ENCODE data around the gene RIOK2. TPM values are rescaled to one million over a fixed set of nuclear protein-coding genes. Genes with fewer than 3 reads are reported as not detected.
A peak's percentile ranks its signal among the peaks of the same experiment; 100 is the strongest.

RIOK2 gene
- total RNA-seq, 1 experiment from 2014 or later = 45.7 TPM

- no peak for DNase-seq (ENCODE audit: unreplicated experiment)
- Mint-ChIP-seq H3K27me3 (ENCODE audit: insufficient read depth, unreplicated experiment) (no peaks in the 10 kb centered on the region), H3K36me3 (ENCODE audit: insufficient read depth, unreplicated experiment) (peaks cover 97% of the 10 kb centered on the region), H3K4me3 (ENCODE audit: unreplicated experiment) (no peak overlapping the region), H3K4me1 (ENCODE audit: insufficient read depth, unreplicated experiment) (no peaks in the 10 kb centered on the region), H3K9me3 (ENCODE audit: unreplicated experiment) (no peaks in the 10 kb centered on the region), H3K27ac (ENCODE audit: low read depth, unreplicated experiment) (no peak overlapping the region)
- ChIA-PET POLR2A (interaction anchor here (0.8 kb wide), 1 partner anchor 9 kb away, joined by 4 read pairs; no protein-coding TSS in a partner anchor), CTCF (interaction anchor here (0.7 to 2.0 kb wide), 3 partner anchors 9 to 279 kb away, joined by 3 to 8 read pairs (median 3); partner anchors contain the start of gene LIX1)
- TF ChIP-seq CTCF (IDR thresholded peaks at IDR 0.05; ENCODE audit: unreplicated experiment) = no peak
- no TSS peak for BruUV-seq (replicated peaks)
- intact Hi-C loops (cut with micrococcal nuclease) = no loop called here
Measured at GRCh38 chr5:97172227-97172626, 10.8 kb downstream of the RIOK2 start.

- Mint-ChIP-seq H3K36me3 (ENCODE audit: insufficient read depth, unreplicated experiment) (peaks cover 97% of the 10 kb centered on the region), H3K4me3 (ENCODE audit: unreplicated experiment) (no peak overlapping the region), H3K9me3 (ENCODE audit: unreplicated experiment) (no peaks in the 10 kb centered on the region), H3K27ac (ENCODE audit: low read depth, unreplicated experiment) (no peak overlapping the region), H3K27me3 (ENCODE audit: insufficient read depth, unreplicated experiment) (no peaks in the 10 kb centered on the region), H3K4me1 (ENCODE audit: insufficient read depth, unreplicated experiment) (no peaks in the 10 kb centered on the region)
- ChIA-PET POLR2A (interaction anchor here (0.8 kb wide), 2 partner anchors 10 kb away, joined by 4 to 5 read pairs; no protein-coding TSS in a partner anchor), CTCF (interaction anchor here (0.7 to 0.8 kb wide), 2 partner anchors 29 to 278 kb away, joined by 3 read pairs; partner anchors contain the start of gene LIX1)
- no TSS peak for BruUV-seq (replicated peaks)
- TF ChIP-seq CTCF (IDR thresholded peaks at IDR 0.05; ENCODE audit: unreplicated experiment) = no peak
- intact Hi-C loops (cut with micrococcal nuclease) = no loop called here
- DNase-seq (ENCODE audit: unreplicated experiment) = no peak
Measured at GRCh38 chr5:97171703-97172102, 11.3 kb downstream of the RIOK2 start.

GRCh38 chr5:97167435-97167834, 15.6 kb downstream of the RIOK2 start:
- Mint-ChIP-seq H3K4me1 (ENCODE audit: insufficient read depth, unreplicated experiment) (peaks cover 5% of the 10 kb centered on the region), H3K36me3 (ENCODE audit: insufficient read depth, unreplicated experiment) (peaks cover 88% of the 10 kb centered on the region), H3K9me3 (ENCODE audit: unreplicated experiment) (no peaks in the 10 kb centered on the region), H3K27ac (ENCODE audit: low read depth, unreplicated experiment) (peak overlapping the region; percentile 68), H3K4me3 (ENCODE audit: unreplicated experiment) (no peak overlapping the region), H3K27me3 (ENCODE audit: insufficient read depth, unreplicated experiment) (no peaks in the 10 kb centered on the region)
- no peak for TF ChIP-seq CTCF (IDR thresholded peaks at IDR 0.05; ENCODE audit: unreplicated experiment)
- BruUV-seq (replicated peaks) = no TSS peak
- DNase-seq (ENCODE audit: unreplicated experiment) = no peak
- intact Hi-C loops (cut with micrococcal nuclease) = loop anchor here (10.0 kb wide), 1 partner anchor 823 kb away; no protein-coding TSS in a partner anchor
- ChIA-PET POLR2A (interaction anchor here (1.0 to 1.8 kb wide), 2 partner anchors 298 to 506 kb away, joined by 3 read pairs; no protein-coding TSS in a partner anchor), CTCF (interaction anchor here (0.7 to 1.4 kb wide), 5 partner anchors 11 to 1615 kb away, joined by 3 to 6 read pairs (median 3); no protein-coding TSS in a partner anchor)

- Mint-ChIP-seq H3K4me3 (ENCODE audit: unreplicated experiment) (no peak overlapping the region), H3K27me3 (ENCODE audit: insufficient read depth, unreplicated experiment) (no peaks in the 10 kb centered on the region), H3K4me1 (ENCODE audit: insufficient read depth, unreplicated experiment) (peaks cover 5% of the 10 kb centered on the region), H3K9me3 (ENCODE audit: unreplicated experiment) (no peaks in the 10 kb centered on the region), H3K36me3 (ENCODE audit: insufficient read depth, unreplicated experiment) (peaks cover 86% of the 10 kb centered on the region), H3K27ac (ENCODE audit: low read depth, unreplicated experiment) (peak overlapping the region; percentile 4)
- intact Hi-C loops (cut with micrococcal nuclease) = loop anchor here (10.0 kb wide), 1 partner anchor 821 kb away; no protein-coding TSS in a partner anchor
- ChIA-PET POLR2A (interaction anchor here (0.8 to 1.0 kb wide), 2 partner anchors 16 to 385 kb away, joined by 3 to 4 read pairs; no protein-coding TSS in a partner anchor), CTCF (interaction anchor here (0.6 to 1.7 kb wide), 8 partner anchors 14 to 1939 kb away, joined by 3 to 6 read pairs (median 3); no protein-coding TSS in a partner anchor)
- BruUV-seq (replicated peaks) = no TSS peak
- no peak for TF ChIP-seq CTCF (IDR thresholded peaks at IDR 0.05; ENCODE audit: unreplicated experiment)
- DNase-seq (ENCODE audit: unreplicated experiment) = no peak
Measured at GRCh38 chr5:97165726-97166125, 17.3 kb downstream of the RIOK2 start.

Measured in MCF 10A (cell line).